Smooth muscle cell of trachea (primary cell): Measurements from ENCODE around the gene VCY1B. TPM values are rescaled to one million over a fixed set of nuclear protein-coding genes. Genes with fewer than 3 reads are reported as not detected.

Experiments used
- total RNA-seq: library from RNA; depleted of rRNA; stranded (reverse); fragments of >200 nt; gene quantifications from 2 replicates; pipeline ENCODE4 v1.2.1, GENCODE V29; 2014

The VCY1B gene
- not detected in 2 replicates for total RNA-seq

GRCh38 chrY:14055927-14056326, at the start of gene VCY1B:
TSS of gene VCY1B (plus strand) at chrY:14056227. CDS start at chrY:14056290, 63 bp downstream.

Other genes with a start within 250 kb of the VCY1B start
- gene VCY, start 69.8 kb upstream of the VCY1B start, total RNA-seq: not detected in 2 replicates